ENCODE results near the gene AKIRIN1. TPM values are rescaled to one million over a fixed set of nuclear protein-coding genes. Genes with fewer than 3 reads are reported as not detected.
"Not testable (repeated sequence)": the region's sequence is repeated elsewhere in the genome, so short reads cannot be mapped to it uniquely, and the experiment has no call there.

AKIRIN1 gene
- total and polyA plus RNA-seq, 2 donors (not counting 3 experiments of a cell fraction or from before 2014, with no cell fraction given) = 28.4 to 43.4 TPM

DNA sequence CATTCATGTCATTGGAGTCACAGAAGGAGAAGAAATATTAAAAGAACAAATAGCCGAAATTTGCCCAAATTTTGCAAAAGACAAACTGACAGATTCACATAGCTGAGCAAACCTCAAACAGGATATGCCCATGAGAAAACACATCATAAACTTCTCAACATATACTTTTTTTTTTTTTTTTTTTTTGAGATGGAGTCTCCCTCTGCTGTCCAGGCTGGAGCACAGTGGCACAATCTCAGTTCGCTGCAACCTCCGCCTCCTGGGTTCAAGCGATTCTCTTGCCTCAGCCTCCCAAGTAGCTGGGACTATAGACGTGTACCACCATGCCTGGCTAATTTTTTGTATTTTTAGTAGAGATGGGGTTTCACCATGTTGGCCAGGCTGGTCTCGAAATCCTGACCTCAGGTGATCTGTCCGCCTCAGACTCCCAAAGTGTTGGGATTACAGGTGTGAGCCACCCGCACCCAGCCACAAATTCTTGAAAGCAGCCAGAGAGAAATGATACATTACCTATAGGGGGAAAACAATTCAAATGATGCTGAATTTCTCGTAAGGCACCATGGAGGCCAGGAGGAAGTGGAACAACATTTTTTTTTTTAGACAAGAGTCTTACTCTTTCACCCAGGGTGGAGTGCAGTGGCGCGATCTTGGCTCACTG is 60.2 kb downstream of the AKIRIN1 start:
- H3K9me1 ChIP-seq (replicated peaks; ENCODE audit: control insufficient read depth, extremely low read depth, insufficient read depth, low read length); H3K27ac ChIP-seq (ENCODE audit: insufficient read depth, low read depth, low read length); H3K4me2 ChIP-seq (ENCODE audit: insufficient read depth, low read length); BruUV-seq (replicated peaks); H3K27me3 ChIP-seq (ENCODE audit: control insufficient read depth in 2 of 2, insufficient read depth in 2 of 2, low read length in 2 of 2); dilution Hi-C loops (cut with MboI; ENCODE audit: extremely low pct_ligation_motif_present, low sequenced_read_pairs); POLR2A ChIA-PET; FAIRE-seq; H4K20me1 ChIP-seq (replicated peaks; ENCODE audit: control insufficient read depth, extremely low read depth, insufficient read depth, low read length); intact Hi-C loops (cut with micrococcal nuclease); H3K36me3 ChIP-seq (ENCODE audit: control insufficient read depth in 2 of 2, extremely low read depth in 1 of 2, insufficient read depth in 2 of 2, low read length in 2 of 2); H3K9me3 ChIP-seq (replicated peaks; ENCODE audit: control insufficient read depth, insufficient read depth, low read length); H3K4me3 ChIP-seq (replicated peaks in 1 of 3; ENCODE audit: insufficient read depth in 1 of 3, low read depth in 1 of 3, low read length in 3 of 3); DNase-seq (ENCODE audit: low read depth, low spot score); H2AFZ ChIP-seq (ENCODE audit: low read depth, low read length); H3K9ac ChIP-seq (replicated peaks; ENCODE audit: extremely low read depth, insufficient read depth, low read length); H3K79me2 ChIP-seq (ENCODE audit: control insufficient read depth, insufficient read depth, low read length): not testable (repeated sequence)
- CTCF ChIA-PET = interaction anchor here (1.5 kb wide), 1 partner anchor 41 kb away, joined by 4 read pairs; no protein-coding TSS in a partner anchor
- peaks cover 16% of the 10 kb centered on the region for H3K4me1 ChIP-seq (ENCODE audit: control insufficient read depth, extremely low read depth, insufficient read depth, low read length)

DNA sequence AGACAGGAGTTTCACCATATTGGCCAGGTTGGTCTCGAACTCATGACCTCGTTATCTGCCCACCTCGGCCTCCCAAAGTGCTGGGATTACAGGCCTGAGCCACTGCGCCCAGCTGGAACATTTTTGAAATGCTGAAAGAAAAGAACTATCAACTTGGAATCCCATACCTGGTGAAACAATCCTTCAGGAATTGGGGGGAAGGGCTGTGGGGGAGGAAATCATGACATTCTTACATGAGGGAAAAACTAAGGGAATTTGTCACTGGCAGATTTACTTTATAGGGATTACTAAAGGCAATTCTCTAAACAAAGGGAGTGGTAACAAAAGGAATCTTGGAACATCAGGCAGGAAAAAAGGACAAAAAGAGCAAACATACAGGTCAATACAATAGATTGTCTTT is 60.9 kb downstream of the AKIRIN1 start:
- Histone ChIP-seq H3K36me3 (ENCODE audit: control insufficient read depth in 2 of 2, extremely low read depth in 1 of 2, insufficient read depth in 2 of 2, low read length in 2 of 2) (no peaks in the 10 kb centered on the region), H2AFZ (ENCODE audit: low read depth, low read length) (no peak overlapping the region), H3K4me1 (ENCODE audit: control insufficient read depth, extremely low read depth, insufficient read depth, low read length) (peaks cover 12% of the 10 kb centered on the region), H3K27me3 (ENCODE audit: control insufficient read depth in 2 of 2, insufficient read depth in 2 of 2, low read length in 2 of 2) (no peaks in the 10 kb centered on the region), H3K9me1 (replicated peaks; ENCODE audit: control insufficient read depth, extremely low read depth, insufficient read depth, low read length) (no peaks in the 10 kb centered on the region), H3K9ac (replicated peaks; ENCODE audit: extremely low read depth, insufficient read depth, low read length) (no peak overlapping the region), H3K9me3 (replicated peaks; ENCODE audit: control insufficient read depth, insufficient read depth, low read length) (no peaks in the 10 kb centered on the region), H3K27ac (ENCODE audit: insufficient read depth, low read depth, low read length) (no peak overlapping the region), H4K20me1 (replicated peaks; ENCODE audit: control insufficient read depth, extremely low read depth, insufficient read depth, low read length) (no peaks in the 10 kb centered on the region), H3K79me2 (ENCODE audit: control insufficient read depth, insufficient read depth, low read length) (no peaks in the 10 kb centered on the region), H3K4me2 (ENCODE audit: insufficient read depth, low read length) (no peak overlapping the region), H3K4me3 (replicated peaks in 1 of 3; ENCODE audit: insufficient read depth in 1 of 3, low read depth in 1 of 3, low read length in 3 of 3) (no peak overlapping the region)
- no TSS peak for BruUV-seq (replicated peaks)
- CTCF ChIA-PET = no interaction called here
- POLR2A ChIA-PET = no interaction called here
- intact Hi-C loops (cut with micrococcal nuclease) = no loop called here
- TF ChIP-seq JUN (IDR thresholded peaks at IDR 0.05; ENCODE audit: borderline replicate concordance, insufficient read depth, insufficient read length, low read depth) (no peak), MYC (IDR thresholded peaks at IDR 0.05; ENCODE audit: low read depth, low read length) (no peak), POLR2A (IDR thresholded peaks at IDR 0.05; ENCODE audit: low read depth, low read length) (no peak), FOS (IDR thresholded peaks at IDR 0.05; ENCODE audit: borderline replicate concordance, insufficient read depth, low read length) (no peak), GATA2 (IDR thresholded peaks at IDR 0.05; ENCODE audit: insufficient read depth, insufficient read length, low read depth, low read length) (no peak), POLR2AphosphoS5 (IDR thresholded peaks at IDR 0.05; ENCODE audit: insufficient read depth, low read depth, low read length) (no peak), EZH2 (IDR thresholded peaks at IDR 0.05; ENCODE audit: borderline replicate concordance, low read depth, low read length, severe bottlenecking) (no peak)
- TF ChIP-seq, protein P1, sequence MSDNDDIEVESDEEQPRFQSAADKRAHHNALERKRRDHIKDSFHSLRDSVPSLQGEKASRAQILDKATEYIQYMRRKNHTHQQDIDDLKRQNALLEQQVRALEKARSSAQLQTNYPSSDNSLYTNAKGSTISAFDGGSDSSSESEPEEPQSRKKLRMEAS (IDR thresholded peaks at IDR 0.05; ENCODE audit: insufficient read depth, insufficient read length) = no peak
- TF ChIP-seq, protein P2, sequence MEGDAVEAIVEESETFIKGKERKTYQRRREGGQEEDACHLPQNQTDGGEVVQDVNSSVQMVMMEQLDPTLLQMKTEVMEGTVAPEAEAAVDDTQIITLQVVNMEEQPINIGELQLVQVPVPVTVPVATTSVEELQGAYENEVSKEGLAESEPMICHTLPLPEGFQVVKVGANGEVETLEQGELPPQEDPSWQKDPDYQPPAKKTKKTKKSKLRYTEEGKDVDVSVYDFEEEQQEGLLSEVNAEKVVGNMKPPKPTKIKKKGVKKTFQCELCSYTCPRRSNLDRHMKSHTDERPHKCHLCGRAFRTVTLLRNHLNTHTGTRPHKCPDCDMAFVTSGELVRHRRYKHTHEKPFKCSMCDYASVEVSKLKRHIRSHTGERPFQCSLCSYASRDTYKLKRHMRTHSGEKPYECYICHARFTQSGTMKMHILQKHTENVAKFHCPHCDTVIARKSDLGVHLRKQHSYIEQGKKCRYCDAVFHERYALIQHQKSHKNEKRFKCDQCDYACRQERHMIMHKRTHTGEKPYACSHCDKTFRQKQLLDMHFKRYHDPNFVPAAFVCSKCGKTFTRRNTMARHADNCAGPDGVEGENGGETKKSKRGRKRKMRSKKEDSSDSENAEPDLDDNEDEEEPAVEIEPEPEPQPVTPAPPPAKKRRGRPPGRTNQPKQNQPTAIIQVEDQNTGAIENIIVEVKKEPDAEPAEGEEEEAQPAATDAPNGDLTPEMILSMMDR (IDR thresholded peaks at IDR 0.05; ENCODE audit: extremely low read depth in 1 of 2, insufficient read depth in 1 of 2, low read depth in 1 of 2, low read length in 2 of 2) = no peak
- no peak for FAIRE-seq
- DNase-seq (ENCODE audit: low read depth, low spot score) = no peak
- dilution Hi-C loops (cut with MboI; ENCODE audit: extremely low pct_ligation_motif_present, low sequenced_read_pairs) = no loop called here
